Lower lobe of right lung (tissue), 2 donors: ENCODE results near the gene ZC3H6. TPM values are rescaled to one million over a fixed set of nuclear protein-coding genes. Genes with fewer than 3 reads are reported as not detected.

ENCODE experiments used
- ATAC-seq, 2 donors: fragments of 200-7000 bp; cut with Tn5 transposase; one replicate each; pipeline ENCODE4 v1.9.1; 2020 to 2022; ENCODE audit warnings: mild to moderate bottlenecking in 2 of 2, moderate library complexity in 2 of 2
- DNase-seq: peaks from one replicate; pipeline ENCODE4 v3.0.0-alpha.2; 2020
- H3K27ac ChIP-seq: fragments of 200-600 bp; one replicate; pipeline ENCODE4 v1.8.0; 2022
- H3K27me3 ChIP-seq: fragments of 200-600 bp; one replicate; pipeline ENCODE4 v1.8.0; 2022; ENCODE audit warnings: low read depth
- H3K36me3 ChIP-seq: fragments of 200-600 bp; one replicate; pipeline ENCODE4 v1.8.0; 2022; ENCODE audit warnings: mild to moderate bottlenecking
- H3K4me1 ChIP-seq: fragments of 200-600 bp; one replicate; pipeline ENCODE4 v1.8.0; 2022
- H3K4me3 ChIP-seq: fragments of 200-600 bp; one replicate; pipeline ENCODE4 v1.8.0; 2022; ENCODE audit warnings: mild to moderate bottlenecking
- H3K9me3 ChIP-seq: fragments of 200-600 bp; one replicate; pipeline ENCODE4 v1.8.0; 2022
- CTCF ChIP-seq: fragments of 200-600 bp; IDR thresholded peaks from one replicate; pipeline ENCODE4 v1.8.0; 2022; ENCODE audit warnings: antibody characterized with exemption, mild to moderate bottlenecking
- intact Hi-C: fragments of 100-400 bp; cut with DNase I; formaldehyde crosslinking; loops from one replicate; pipeline ENCODE4 v1.11.0; 2022
- total RNA-seq: library from RNA; stranded (reverse); fragmentation: NEBNext Ultra II Directional; extraction: Animal tissue kit (Norgen Biotek cat#: 25700); gene quantifications from one replicate; pipeline ENCODE4 v1.2.1, GENCODE V29; 2021
- donor health status: DM: no; HTN: yes; CAD: no; lungs with severe emphysema.

The ZC3H6 gene
- total RNA-seq, 1 donor from 2014 or later: 18.0 TPM

DNA sequence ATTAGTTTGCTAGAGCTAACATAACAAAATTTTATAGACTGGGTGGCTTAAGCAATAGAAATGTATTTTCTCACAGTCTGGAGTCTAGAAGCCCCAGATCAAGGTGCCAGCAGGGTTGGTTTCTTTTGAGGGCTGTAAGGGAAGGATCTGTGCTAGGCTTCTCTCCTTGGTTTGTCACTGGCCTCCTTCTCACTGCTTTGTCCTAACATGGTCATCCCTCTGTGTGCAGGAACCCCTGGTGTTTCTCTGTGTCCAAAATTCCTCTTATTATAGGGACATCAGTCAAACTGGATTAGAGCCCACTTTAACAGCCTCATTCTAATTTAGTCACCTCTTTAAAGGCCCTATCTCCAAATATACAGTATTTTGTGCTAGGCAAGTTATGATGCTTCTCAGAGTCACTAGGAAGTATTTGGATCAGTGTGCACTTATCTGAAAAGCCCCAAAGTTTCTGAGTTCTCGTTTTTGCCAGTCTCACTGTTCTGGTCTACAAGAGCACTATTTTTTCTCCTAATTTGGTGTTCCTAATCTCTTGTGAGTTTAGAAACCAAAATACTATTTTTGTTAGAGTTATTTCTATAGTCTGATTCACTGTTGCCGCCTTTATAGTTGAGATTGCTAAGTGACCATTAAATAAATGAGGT is 29.0 kb downstream of the ZC3H6 start:
- H3K4me3 ChIP-seq: no peak overlapping the region
- DNase-seq (no peak), ATAC-seq (no peak)
- no peak for TF ChIP-seq CTCF
- H3K27ac ChIP-seq: no peak overlapping the region
- no peaks in the 10 kb centered on the region for H3K4me1 ChIP-seq
- H3K27me3 ChIP-seq: no peaks in the 10 kb centered on the region
- peaks cover 33% of the 10 kb centered on the region for H3K36me3 ChIP-seq
- intact Hi-C loops: no loop called here
- no peaks in the 10 kb centered on the region for H3K9me3 ChIP-seq

DNA sequence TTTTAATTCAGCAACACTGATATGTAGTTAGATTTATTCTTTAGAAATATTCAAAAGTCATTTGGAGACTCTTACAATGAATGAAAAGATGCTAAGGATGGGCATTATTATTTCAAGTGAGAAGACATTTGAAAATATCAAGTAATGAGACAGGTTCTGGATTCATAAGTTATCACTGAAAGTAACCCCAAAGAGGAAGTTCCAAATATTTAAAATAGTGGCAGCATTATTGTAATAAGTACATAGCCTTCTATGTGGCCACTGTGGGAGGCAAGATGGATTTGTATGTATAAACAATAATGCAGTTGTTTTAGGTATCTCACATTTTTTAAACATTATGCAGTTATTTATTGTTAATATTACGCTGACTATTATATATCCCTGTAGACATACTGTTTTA is 29.7 kb downstream of the ZC3H6 start:
- H3K36me3 ChIP-seq: peaks cover 40% of the 10 kb centered on the region
- intact Hi-C loops: no loop called here
- no peaks in the 10 kb centered on the region for H3K9me3 ChIP-seq
- no peak overlapping the region for H3K27ac ChIP-seq
- no peak for ATAC-seq
- no peak overlapping the region for H3K4me3 ChIP-seq
- DNase-seq: no peak
- H3K4me1 ChIP-seq: no peaks in the 10 kb centered on the region
- H3K27me3 ChIP-seq: no peaks in the 10 kb centered on the region
- TF ChIP-seq CTCF: no peak

- no peak overlapping the region for H3K27ac ChIP-seq
- ATAC-seq (no peak), DNase-seq (no peak)
- H3K9me3 ChIP-seq: no peaks in the 10 kb centered on the region
- no peak overlapping the region for H3K4me3 ChIP-seq
- H3K36me3 ChIP-seq: peaks cover 48% of the 10 kb centered on the region
- no peaks in the 10 kb centered on the region for H3K27me3 ChIP-seq
- TF ChIP-seq CTCF: no peak
- intact Hi-C loops: no loop called here
- no peaks in the 10 kb centered on the region for H3K4me1 ChIP-seq
Observed at GRCh38 chr2:112310906-112311305, 35.5 kb downstream of the ZC3H6 start.

DNA sequence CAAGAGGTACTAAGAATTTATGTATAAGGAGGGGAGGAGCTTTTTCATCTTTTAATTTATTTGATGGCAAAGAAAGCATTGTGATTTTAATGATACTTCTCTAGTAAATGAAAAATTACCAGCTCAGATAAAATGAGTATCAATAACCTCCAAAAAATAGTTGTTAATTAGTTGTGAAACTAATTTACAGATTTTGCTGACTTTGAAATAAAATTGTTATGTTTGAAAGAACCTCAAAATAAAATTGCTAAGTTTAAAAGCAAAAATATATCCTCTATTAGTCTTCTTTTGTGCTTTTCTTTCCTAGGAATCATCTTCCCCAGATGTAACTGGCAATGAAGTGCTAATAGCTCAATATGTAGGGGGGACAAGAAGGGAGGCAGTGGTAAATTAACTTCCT is 36.5 kb downstream of the ZC3H6 start:
- Histone ChIP-seq H3K4me1 (no peaks in the 10 kb centered on the region), H3K36me3 (peaks cover 51% of the 10 kb centered on the region), H3K9me3 (no peaks in the 10 kb centered on the region), H3K4me3 (no peak overlapping the region), H3K27me3 (no peaks in the 10 kb centered on the region), H3K27ac (no peak overlapping the region)
- ATAC-seq (no peak), DNase-seq (no peak)
- intact Hi-C loops: no loop called here
- no peak for TF ChIP-seq CTCF

GRCh38 chr2:112312821-112313220 is 37.4 kb downstream of the ZC3H6 start:
- Histone ChIP-seq H3K36me3 (peaks cover 51% of the 10 kb centered on the region), H3K4me3 (no peak overlapping the region), H3K9me3 (no peaks in the 10 kb centered on the region), H3K27me3 (no peaks in the 10 kb centered on the region), H3K27ac (no peak overlapping the region), H3K4me1 (no peaks in the 10 kb centered on the region)
- ATAC-seq (no peak), DNase-seq (no peak)
- TF ChIP-seq CTCF: no peak
- intact Hi-C loops: no loop called here

DNA sequence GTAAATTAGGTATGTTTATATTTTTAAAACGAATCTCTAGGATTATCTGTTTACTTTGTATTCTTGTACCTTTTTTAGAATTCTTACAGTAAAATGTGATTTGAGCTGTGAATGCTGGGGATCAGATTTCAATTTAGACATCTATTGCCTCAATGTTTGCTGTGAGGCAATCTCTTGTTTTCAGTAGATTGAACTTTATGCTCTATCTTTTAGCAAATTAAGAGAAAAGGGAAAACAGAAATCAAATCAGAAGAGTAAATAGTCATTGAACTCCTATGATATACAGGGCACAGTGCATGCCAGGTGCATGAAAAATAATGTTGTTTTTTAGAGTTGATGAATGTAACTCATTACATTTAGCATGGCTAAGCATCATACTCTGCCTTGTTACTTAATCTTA is 39.5 kb downstream of the ZC3H6 start:
- no peak for TF ChIP-seq CTCF
- no peak for DNase-seq
- intact Hi-C loops: no loop called here
- Histone ChIP-seq H3K27me3 (no peaks in the 10 kb centered on the region), H3K4me1 (no peaks in the 10 kb centered on the region), H3K27ac (no peak overlapping the region), H3K4me3 (no peak overlapping the region), H3K36me3 (peaks cover 52% of the 10 kb centered on the region), H3K9me3 (no peaks in the 10 kb centered on the region)
- ATAC-seq: no peak
